GM11168 (cell line): ENCODE data around the gene DYRK4.

Experiments used
- in situ Hi-C: fragments of 300-500 bp; cut with MboI; formaldehyde crosslinking; loops from one replicate; pipeline ENCODE4 v1.12.0; 2022; ENCODE audit warnings: low sequenced_read_pairs; ENCODE audit not compliant: unreplicated experiment

Gene DYRK4

DNA sequence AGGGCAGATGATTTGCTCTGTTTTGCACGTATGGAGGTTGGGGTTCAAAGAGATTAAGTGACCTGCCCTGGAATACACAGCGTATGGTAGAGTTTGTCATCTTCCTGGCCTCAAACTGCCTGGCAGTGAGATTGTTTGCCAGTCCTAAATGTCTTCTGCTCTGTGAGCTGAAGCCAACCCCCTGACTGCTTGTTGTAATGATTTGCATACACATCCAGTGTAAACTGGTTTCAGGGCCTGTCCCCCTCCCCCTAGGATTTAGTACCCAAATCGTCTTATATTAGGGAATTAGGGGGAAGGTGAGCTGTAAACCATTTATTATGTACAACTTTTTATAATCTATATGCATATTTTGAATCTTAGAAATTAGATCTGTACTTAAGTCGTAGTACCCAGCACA lies 48.5 kb downstream of the DYRK4 start:
- in situ Hi-C loops = no loop called here

DNA sequence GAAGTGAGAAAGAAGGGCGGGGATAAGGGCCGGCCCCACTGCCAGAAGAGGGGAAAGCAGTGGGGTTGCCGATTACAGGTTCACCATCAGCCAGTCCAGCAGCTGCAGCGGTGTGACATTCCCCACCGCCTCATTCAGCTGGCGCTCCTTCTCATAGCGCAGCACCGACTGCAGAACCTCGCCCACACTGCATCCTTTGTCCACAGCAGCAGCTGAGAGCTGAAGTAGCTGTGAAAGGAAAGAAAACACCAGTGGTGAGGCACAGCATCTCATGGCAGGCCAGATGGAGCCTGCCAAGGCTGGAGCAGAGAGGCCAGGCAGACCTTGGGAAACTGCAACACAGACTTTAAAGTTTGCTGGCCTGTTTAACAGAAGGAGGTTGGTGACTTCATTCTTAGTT lies 53.7 kb downstream of the DYRK4 start:
- in situ Hi-C loops = no loop called here

- in situ Hi-C loops = no loop called here
Measured at GRCh38 chr12:4621511-4621910, 59.5 kb downstream of the DYRK4 start.

- in situ Hi-C loops = no loop called here
Measured at GRCh38 chr12:4626543-4626942, 64.5 kb downstream of the DYRK4 start.

GRCh38 chr12:4628406-4628805 lies 66.4 kb downstream of the DYRK4 start:
- in situ Hi-C loops = no loop called here

DNA sequence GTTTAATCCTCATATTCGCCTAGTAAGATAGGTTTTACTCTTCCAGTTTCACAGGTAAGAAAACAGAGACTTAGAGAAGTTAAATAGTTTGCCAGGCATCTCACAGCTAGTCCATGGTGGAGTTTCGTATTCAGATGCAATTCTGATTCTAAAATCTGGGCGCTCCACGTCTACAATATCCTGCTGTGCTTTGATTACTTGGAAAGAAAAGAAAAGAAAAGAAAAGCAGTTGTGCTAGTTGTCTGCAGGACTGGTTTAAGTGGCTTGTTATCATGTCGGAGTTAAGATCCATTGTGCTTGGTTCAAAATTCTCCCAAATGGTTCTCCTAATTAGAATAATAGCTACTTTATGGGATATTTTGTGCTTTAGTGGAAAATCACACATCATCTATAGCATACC lies 68.3 kb downstream of the DYRK4 start:
- in situ Hi-C loops = no loop called here

- in situ Hi-C loops = no loop called here
Measured at GRCh38 chr12:4643747-4644146, 81.7 kb downstream of the DYRK4 start.

DNA sequence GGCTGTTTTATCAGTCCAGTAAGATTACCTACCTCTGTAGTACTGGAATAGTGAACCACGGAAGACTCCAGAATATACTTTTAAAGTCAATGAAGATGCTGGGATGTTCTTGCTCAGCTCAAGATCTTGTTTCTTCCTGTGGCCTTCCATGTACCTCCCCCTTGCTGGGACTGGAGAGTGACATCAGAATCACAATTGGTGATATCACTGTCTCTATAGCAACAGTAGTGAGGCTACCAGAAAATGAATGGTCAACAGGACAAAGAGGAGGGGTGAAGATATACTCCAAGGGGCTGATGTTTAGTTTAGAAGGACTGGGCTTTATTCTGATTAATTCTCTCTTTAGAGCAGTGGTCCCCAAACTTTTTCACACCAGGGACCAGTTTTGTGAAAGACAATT lies 83.0 kb downstream of the DYRK4 start:
- in situ Hi-C loops = no loop called here

GRCh38 chr12:4648104-4648500 lies 86.1 kb downstream of the DYRK4 start:
- in situ Hi-C loops = no loop called here

DNA sequence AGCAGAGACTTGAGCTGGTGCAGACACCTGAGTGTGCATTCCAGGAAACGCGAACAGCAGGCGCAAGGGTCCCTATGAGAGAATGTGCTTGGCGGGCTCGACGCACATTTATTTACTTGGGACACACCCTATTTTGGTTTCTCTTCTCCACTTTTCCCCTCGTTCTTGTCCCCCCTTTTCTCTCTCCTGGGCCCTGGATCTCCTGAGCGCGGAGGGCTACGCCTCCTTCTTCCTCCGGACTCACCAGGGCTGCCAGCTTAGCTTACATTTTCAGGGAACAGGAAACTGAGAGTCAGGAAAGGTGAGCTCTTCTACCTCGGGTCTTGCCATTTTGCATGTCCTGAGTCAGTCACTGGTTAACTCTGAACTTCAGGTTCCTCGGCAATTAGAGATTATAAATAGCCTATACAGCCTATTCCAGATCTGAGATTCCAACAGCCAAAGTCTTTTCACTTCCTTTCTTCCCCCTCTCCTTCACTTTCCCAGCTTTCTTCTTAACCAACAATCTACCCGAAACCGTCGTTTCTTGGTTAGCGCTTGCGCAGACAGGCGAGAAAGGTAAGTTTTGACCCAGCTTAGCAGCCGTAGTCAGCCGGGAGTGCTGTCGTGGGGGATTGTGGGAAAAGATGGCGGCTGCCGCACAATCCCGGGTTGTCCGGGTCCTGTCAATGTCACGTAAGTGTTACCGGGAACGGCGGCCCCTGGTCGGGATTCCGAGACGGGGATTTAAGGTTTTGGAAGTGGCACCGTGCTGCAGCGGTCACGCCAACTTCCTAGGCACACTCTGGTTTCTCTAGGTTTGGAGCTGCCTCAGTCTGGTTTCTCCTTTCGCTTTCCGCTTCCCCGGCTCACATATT lies 86.7 kb downstream of the DYRK4 start, which contains the start of the genes AKAP3 and NDUFA9:
TSS of gene AKAP3 (minus strand) at position 551 of the 857 bp plus-strand sequence. CDS start 10,855 bp downstream, outside the sequence.
TSS of gene NDUFA9 (plus strand) at position 614 of the 857 bp plus-strand sequence. CDS start at position 627, 13 bp downstream.
- in situ Hi-C loops = no loop called here

DNA sequence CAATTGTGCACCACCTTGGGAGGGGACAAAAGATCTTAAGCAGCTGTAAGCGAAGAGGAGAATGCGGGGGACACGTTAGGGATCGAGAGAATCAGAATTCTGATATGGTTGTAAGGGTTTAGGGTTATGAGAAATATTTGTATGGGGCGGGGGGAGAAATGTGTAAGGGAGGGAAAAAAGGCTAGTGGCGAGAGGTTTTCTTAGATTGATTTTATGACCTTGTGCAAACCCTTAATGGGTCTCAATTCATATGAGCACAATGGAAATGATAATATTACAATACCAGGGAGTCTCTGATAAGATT lies 87.3 kb downstream of the DYRK4 start:
- in situ Hi-C loops = no loop called here

DNA sequence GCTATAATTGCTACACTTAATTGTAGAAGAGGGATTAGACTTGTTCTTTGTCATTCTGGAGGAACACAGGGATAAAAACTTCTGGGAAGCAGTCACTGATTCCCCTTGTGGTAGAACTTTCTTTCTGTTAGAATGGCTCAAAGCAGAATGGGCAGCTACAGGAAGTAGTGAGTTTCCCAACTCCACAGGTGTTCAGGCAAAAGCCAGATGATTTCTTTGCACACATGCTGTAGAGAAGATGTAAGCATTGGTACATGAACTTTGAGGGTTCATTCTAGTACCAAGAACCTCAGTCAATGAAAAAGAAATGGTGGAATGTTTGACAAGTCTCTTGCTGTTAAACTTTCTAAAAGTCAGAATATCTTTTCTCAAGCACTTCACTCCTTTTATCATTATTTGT lies 91.2 kb downstream of the DYRK4 start:
- in situ Hi-C loops = no loop called here

GRCh38 chr12:4653691-4654090 lies 91.7 kb downstream of the DYRK4 start:
- in situ Hi-C loops = no loop called here
